Esophagus (tissue), 2 donors: ENCODE measurements around the gene TCF7. TPM values are rescaled to one million over a fixed set of nuclear protein-coding genes. Genes with fewer than 3 reads are reported as not detected.

Experiments
- H3K27ac ChIP-seq, 2 donors: one replicate each; pipeline ENCODE4 v1.5.1; 2013; ENCODE audit warnings: low read depth in 2 of 2, mild to moderate bottlenecking in 2 of 2, inconsistent platforms in 1 of 2, low read length in 1 of 2, moderate library complexity in 1 of 2
- H3K27me3 ChIP-seq, 2 donors: one replicate each; pipeline ENCODE4 v1.6.1; 2013; ENCODE audit warnings: low read length in 2 of 2, control low read depth in 1 of 2, mild to moderate bottlenecking in 1 of 2; ENCODE audit not compliant: insufficient read depth in 2 of 2, control insufficient read depth in 1 of 2
- H3K36me3 ChIP-seq, 2 donors: one replicate each; pipeline ENCODE4 v1.6.1; 2013; ENCODE audit warnings: low read length in 1 of 2; ENCODE audit not compliant: control insufficient read depth in 2 of 2, insufficient read depth in 2 of 2
- H3K4me1 ChIP-seq, 2 donors: one replicate each; pipeline ENCODE4 v1.6.1; 2013; ENCODE audit warnings: low read length in 1 of 2; ENCODE audit not compliant: control insufficient read depth in 2 of 2, insufficient read depth in 2 of 2
- H3K4me3 ChIP-seq, 2 donors: one replicate each; pipeline ENCODE4 v1.5.1; 2013; ENCODE audit warnings: low read length in 2 of 2, mild to moderate bottlenecking in 2 of 2, low read depth in 1 of 2, moderate library complexity in 1 of 2
- H3K9me3 ChIP-seq, 2 donors: one replicate each; pipeline ENCODE4 v1.6.1; 2013; ENCODE audit warnings: mild to moderate bottlenecking in 2 of 2, low read depth in 1 of 2, low read length in 1 of 2, moderate library complexity in 1 of 2; ENCODE audit not compliant: control insufficient read depth in 2 of 2, insufficient read depth in 1 of 2
- WGBS, 2 donors: extraction: QIAGEN DNeasy Blood & Tissue Kit; methylation state at CpG; one replicate each; pipeline ENCODE4 v1.1.7; 2013; 5-methylcytosine and 5-hydroxymethylcytosine counted together
- polyA plus RNA-seq, 2 donors: library from polyadenylated mRNA; stranded (reverse); fragments of 200-250 nt; gene quantifications; one replicate each; pipeline ENCODE4 v1.2.3, GENCODE V29; 2013
- donor health status: healthy with polysubstance abuse.
- donor health status: Bipolar disorder and iron deficiency.

TCF7 gene
- polyA plus RNA-seq, 2 donors, result 2.4 to 2.7 TPM

DNA sequence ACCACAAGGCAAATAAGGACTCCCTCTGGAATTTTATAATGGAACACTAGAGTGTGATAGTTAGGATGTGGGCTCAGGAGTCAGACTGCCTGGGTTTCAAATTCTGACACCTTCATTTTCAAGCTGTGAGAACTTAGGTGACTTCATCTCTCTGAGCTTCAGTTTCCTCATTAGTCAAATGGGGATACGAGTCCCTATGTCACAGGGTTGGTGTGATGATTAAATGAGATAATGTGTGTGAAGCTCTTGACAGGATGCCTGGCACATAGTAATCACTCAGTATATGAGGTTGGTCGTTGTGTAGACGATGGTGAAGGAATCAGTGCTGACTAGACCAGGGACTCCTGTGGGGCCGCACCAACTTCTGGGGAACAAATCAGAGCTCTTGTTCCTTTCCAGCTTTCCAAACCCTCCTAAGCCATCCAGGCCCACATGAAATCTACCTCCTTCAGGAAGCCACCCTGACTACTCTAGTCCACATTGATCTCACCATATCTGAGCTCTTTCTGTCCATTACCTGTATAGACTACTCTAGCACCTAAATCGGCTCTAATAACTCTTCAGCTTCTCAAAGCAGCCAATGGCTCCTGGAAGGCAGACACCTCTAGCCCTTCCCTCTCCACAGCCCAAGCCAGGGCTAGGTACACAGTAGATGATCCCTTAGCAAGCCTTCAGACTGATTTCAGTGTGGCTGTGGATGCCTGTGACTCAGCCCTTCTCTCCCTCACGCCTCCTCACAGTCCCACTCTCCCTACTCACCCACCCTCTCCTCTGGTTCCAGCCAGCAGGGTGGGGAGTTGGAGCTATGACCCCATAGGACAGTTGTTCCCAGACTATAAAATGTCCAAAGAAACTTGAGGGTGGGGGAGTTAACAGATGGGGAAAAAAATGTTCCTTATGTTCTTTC lies 2.5 kb upstream of the TCF7 start:
- no peaks in the 10 kb centered on the region for H3K9me3 ChIP-seq
- no peak overlapping the region for H3K4me3 ChIP-seq
- no peaks in the 10 kb centered on the region for H3K36me3 ChIP-seq
- peaks cover 4 to 8% of the 10 kb centered on the region in 2 donors for H3K4me1 ChIP-seq
- H3K27me3 ChIP-seq, result no peaks in the 10 kb centered on the region
- 79 to 81% methylated on average over 6 of the region's 6 CpGs for WGBS, 2 donors
- H3K27ac ChIP-seq, result no peak overlapping the region

DNA sequence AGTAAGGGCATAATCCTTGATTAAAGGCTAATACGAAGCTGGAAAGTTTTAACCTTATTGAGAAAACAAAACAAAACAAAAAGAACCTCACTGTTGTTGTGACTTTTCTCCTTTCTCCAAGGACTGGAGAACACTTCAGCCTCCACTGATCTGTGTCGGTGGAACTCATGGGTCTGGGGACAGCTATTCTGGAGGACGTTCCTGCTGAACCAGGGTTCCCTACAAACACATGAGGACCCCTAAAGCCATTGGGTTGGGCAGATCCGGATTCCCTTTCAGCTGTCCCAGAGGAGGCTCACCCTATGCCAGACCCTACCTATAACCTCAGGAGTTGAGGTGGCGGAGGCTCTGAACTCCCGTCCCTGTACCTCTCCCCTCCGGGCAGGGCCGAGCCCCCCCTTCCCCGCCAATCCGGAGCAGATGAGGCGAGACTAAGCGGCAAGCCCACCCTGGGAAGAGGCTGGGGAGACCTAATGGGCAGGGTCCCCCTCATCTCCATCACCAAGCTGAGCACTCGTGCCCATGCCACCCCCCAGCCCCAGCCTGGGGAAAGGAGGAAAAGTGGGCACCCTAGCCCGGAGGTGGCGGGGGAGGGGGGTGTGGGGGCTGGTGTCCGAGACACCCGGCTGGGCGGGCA lies 1.6 kb upstream of the TCF7 start:
- Histone ChIP-seq H3K36me3 (no peaks in the 10 kb centered on the region), H3K4me3 (no peak overlapping the region), H3K27me3 (no peaks in the 10 kb centered on the region), H3K27ac (no peak overlapping the region), H3K4me1 (peaks cover 4 to 8% of the 10 kb centered on the region in 2 donors), H3K9me3 (no peaks in the 10 kb centered on the region)
- 70 to 74% methylated on average over 17 to 18 of the region's 18 CpGs for WGBS, 2 donors

DNA sequence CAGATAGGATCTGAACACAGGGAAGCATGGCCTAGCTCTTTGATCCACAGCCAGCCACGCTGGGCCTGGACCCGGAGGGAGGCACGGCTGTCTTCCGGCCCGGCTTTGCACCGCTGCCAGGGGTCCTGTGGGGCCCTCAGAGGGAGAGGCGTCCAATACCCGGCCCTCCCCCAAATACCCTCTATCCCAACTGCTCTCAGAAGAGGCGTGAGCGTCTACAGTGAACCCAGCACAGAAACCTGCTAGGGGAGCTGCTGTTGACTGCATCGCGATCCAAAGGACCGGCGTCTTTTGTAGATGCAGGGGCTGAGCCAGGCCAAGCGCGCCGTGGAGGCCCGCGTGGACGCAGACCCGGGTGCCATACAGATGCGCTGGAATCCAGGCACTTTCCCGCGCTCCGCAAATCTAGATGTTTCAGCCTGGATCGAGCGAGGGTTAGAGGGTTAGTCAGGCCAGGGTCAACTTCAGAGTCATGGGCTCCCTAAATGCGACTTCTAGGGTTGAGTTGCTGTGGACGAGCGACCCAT lies 1.1 kb upstream of the TCF7 start:
- Histone ChIP-seq H3K4me1 (peaks cover 4 to 8% of the 10 kb centered on the region in 2 donors), H3K9me3 (no peaks in the 10 kb centered on the region), H3K36me3 (no peaks in the 10 kb centered on the region), H3K27me3 (no peaks in the 10 kb centered on the region), H3K27ac (no peak overlapping the region), H3K4me3 (no peak overlapping the region)
- WGBS, 2 donors, result 36 to 47% methylated on average over 29 to 30 of the region's 30 CpGs

DNA sequence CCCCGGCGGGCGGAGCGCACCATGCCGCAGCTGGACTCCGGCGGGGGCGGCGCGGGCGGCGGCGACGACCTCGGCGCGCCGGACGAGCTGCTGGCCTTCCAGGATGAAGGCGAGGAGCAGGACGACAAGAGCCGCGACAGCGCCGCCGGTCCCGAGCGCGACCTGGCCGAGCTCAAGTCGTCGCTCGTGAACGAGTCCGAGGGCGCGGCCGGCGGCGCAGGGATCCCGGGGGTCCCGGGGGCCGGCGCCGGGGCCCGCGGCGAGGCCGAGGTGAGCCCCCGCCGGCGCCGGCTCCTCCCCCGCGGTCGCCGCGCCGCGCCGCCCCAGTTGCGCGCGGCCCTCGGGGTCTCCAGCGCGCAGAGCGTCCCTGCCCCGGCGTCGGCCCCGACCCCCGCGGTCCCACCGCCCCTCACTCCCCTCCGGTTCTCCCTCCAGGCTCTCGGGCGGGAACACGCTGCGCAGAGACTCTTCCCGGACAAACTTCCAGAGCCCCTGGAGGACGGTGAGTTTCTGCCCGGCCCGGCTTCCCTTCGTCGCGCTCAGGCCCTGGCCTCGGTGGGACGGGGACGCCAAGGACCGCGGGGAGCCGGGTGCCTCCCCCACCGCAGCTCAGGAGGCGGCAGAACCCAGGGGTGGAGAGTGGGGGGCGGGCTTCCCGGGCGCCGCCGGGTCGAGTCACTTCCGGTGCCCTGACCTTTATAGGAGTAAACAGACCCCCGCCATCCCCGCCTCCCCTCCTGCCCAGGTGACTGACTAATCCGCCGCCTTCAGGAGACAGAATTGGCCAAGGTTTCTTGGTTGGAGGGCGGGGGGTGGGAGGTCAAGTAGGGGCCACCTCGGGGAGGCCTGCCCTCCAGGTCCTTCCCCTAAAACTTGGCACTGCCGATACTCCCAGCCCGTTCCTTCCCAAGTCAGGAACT lies 665 bp downstream of the TCF7 start:
- Histone ChIP-seq H3K27ac (no peak overlapping the region), H3K4me3 (peak overlapping the region; percentile 48 to 77), H3K4me1 (peaks cover 4 to 8% of the 10 kb centered on the region in 2 donors), H3K27me3 (no peaks in the 10 kb centered on the region), H3K36me3 (no peaks in the 10 kb centered on the region), H3K9me3 (no peaks in the 10 kb centered on the region)
- 2% methylated on average over 78 to 110 of the region's 110 CpGs for whole genome bisulfite sequencing, 2 donors

DNA sequence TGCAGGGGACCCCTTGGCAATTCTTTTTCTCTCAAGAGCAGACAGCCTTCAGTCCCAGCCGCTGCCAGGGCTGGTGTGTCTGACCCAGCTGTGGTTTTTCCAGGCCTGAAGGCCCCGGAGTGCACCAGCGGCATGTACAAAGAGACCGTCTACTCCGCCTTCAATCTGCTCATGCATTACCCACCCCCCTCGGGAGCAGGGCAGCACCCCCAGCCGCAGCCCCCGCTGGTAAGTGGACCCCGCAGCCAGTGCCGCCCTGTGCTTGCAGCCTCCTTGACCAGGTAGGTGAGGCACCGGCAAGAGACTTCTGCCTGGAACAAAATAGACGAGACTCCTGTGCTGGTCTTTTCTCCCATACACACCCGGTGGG lies 1.3 kb downstream of the TCF7 start:
- H3K4me1 ChIP-seq, result peaks cover 4 to 6% of the 10 kb centered on the region in 2 donors
- peaks cover 0 to under 1% of the 10 kb centered on the region in 2 donors for H3K36me3 ChIP-seq
- WGBS, 2 donors, result 46 to 60% methylated on average over 13 of the region's 13 CpGs
- no peaks in the 10 kb centered on the region for H3K9me3 ChIP-seq
- H3K27ac ChIP-seq, result no peak overlapping the region
- no peaks in the 10 kb centered on the region for H3K27me3 ChIP-seq
- no peak overlapping the region for H3K4me3 ChIP-seq

DNA sequence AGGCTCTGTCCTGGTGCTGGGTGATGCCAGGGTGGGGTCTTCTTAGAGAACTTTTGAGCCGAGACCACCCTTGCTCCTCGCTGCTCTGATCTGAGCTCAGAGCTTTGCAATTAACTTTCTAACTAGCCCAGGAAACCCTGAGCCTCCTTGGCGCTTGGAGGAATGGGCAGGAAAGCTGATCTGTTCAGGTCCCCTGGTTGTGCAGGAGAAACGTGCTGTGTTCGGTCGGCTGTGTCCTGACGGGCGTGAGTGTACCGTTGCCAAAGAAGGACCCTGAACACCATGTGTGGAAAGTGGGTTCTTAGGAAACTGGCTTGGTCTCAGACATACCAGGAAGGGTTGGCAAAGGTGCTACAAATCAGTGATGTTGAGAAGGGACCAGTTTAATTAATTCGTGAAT lies 1.8 kb downstream of the TCF7 start:
- H3K9me3 ChIP-seq, result no peaks in the 10 kb centered on the region
- H3K4me1 ChIP-seq, result peaks cover 4 to 6% of the 10 kb centered on the region in 2 donors
- H3K4me3 ChIP-seq, result no peak overlapping the region
- peaks cover 0 to 2% of the 10 kb centered on the region in 2 donors for H3K36me3 ChIP-seq
- WGBS, 2 donors, result 82 to 92% methylated on average over 10 of the region's 10 CpGs
- H3K27me3 ChIP-seq, result no peaks in the 10 kb centered on the region
- no peak overlapping the region for H3K27ac ChIP-seq

DNA sequence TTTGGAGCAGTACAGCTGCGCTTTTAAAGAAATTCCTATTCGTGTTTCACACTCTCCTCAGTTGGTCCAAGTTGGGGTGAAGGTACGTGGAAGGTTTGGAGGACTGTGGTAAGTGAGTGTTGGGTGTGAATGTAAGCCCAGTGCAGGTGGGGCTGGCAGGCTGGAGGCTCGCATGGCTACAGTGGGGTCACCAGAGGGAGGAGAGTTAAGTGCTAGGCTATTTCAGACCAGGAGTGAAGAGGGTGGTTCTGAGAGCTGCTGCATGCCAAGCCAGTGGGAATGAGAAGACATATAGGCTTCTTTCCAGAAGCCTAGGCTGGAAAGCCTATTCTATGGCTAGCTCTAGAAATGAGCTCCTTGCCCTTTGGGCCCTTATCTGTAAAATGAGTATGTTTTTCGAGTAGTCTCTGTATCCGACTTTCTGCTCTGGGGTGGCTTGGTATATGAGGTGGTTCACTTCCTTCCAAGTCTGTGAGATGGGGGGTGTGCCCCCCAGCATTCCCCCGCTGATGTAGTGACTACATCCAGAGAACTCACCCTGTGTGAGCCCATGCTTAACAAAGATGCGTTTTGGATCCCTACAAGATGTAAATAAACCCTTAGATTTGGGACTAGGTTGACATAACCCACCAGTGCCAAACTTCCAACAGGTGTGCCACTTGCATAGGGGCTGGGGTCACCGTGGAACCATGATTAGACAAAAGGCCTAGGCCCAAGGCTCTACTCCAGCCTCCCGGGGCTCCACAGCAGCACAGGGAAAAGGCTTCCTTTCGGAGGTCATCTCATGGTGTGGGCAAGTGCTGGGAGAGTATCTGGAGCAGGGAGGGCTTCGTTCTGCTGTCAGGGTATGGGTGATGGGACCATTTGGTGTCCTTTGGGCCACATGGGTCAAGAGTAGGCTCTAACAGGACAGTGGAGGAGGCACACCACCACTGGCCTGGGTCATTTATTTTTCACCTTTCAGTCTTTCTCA lies 2.6 kb downstream of the TCF7 start:
- no peaks in the 10 kb centered on the region for H3K9me3 ChIP-seq
- 88 to 92% methylated on average over 12 of the region's 12 CpGs for WGBS, 2 donors
- H3K4me1 ChIP-seq, result peaks cover 4 to 6% of the 10 kb centered on the region in 2 donors
- H3K4me3 ChIP-seq, result no peak overlapping the region
- no peaks in the 10 kb centered on the region for H3K27me3 ChIP-seq
- peaks cover 0 to 2% of the 10 kb centered on the region in 2 donors for H3K36me3 ChIP-seq
- H3K27ac ChIP-seq, result no peak overlapping the region

DNA sequence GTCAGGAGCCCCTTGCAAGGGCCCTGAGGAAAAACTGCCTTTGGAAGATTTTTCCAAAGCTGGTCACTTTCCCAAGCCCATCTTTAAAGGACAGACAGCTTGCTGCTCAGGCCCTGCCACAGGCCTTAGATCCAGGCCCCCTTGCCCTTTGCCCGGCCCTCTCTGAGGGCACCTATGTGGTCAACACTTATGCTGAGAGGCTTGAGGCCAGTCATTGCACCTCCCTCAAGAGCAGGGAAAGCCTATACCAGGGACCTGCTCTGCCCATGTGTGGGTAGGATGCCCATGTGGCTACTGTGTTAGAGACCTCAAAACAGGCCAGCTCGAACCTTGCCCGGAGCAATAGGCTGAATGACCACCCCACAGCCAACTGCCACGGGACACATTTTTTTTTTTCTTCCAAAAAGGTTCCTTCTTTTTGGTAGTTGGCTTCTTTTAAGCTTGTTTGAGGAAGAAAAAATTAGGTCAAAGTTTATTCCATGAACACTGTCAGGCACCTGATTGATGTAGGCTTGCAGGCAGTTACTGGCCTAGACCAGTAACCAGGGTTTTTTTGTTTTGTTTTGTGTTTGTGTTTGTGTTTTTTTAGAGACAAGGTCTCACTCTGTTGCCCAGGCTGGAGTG lies 3.8 kb downstream of the TCF7 start:
- WGBS, 2 donors, result 86 to 89% methylated on average over 4 of the region's 4 CpGs
- no peak overlapping the region for H3K27ac ChIP-seq
- H3K4me3 ChIP-seq, result no peak overlapping the region
- no peaks in the 10 kb centered on the region for H3K9me3 ChIP-seq
- peaks cover 0 to 2% of the 10 kb centered on the region in 2 donors for H3K36me3 ChIP-seq
- no peaks in the 10 kb centered on the region for H3K27me3 ChIP-seq
- H3K4me1 ChIP-seq, result peaks cover 4 to 6% of the 10 kb centered on the region in 2 donors
